CD4-positive, alpha-beta T cell treated with Interleukin-4 for 1 hour (primary cell): ENCODE data around the gene ARHGEF1.
A peak's percentile ranks its signal among the peaks of the same experiment; 100 is the strongest.

Experiments
- DNase-seq, 2 donors: peaks; one replicate each; pipeline ENCODE4 v3.0.0-alpha.2; 2020 to 2022

Gene ARHGEF1

GRCh38 chr19:41920882-41921576 lies 38.0 kb downstream of the ARHGEF1 start:
- no peak for DNase-seq

GRCh38 chr19:41921577-41922576 lies 38.9 kb downstream of the ARHGEF1 start:
- DNase-seq: no peak

DNA sequence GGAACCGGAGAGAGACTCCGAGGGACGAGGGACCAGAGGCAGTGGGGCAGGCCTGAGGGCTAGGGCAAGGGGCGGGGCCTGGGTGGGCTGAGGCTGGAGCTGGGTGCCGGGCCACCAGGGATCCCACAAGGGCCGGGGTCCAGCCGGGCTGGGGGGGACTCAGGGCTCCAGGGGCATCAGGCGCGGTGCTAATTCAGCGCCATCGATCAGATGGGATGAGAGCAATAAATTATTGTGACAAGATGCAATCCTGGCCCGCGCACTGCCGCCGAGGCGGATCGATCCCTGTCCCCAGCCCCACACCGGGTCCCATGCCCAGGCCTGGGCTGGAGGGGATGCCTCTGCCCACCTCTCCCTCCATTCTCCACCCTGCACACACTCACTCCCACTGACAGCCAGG lies 39.6 kb downstream of the ARHGEF1 start:
- no peak for DNase-seq

DNA sequence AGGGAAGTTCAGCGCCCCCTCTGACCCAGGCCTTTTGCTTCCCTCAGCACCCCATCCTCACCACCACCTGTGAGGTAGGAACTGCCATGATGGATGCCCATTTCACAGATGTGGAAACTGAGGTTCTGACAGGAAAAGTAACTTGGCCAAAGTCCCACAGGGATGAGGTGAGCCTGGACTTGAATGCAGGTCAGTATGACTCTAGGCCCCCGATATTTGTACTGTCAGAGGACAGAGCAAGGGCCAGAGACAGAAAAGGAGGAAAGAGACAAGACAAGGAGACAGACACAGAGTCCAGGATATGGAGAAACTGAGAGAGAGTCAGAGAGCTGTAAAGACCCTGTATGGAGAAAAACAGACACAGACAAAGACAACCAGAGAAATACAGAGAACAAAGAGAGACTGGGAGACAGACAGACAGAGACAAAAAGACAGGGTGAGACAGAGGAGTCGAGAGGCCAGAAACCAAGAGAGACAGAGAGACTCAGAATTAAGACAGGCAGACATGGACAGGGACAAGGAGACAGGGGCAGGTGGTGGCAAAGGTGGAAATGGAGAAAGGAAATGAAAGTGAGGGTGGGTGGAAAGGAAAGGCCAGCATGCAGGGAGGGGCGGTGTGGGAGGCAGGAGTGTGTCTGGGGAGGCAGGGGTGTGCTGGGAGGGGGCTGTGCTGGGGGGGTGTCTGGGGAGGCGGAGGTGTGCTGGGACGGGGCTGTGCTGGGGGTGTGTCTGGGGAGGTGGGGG lies 40.2 kb downstream of the ARHGEF1 start:
- no peak for DNase-seq

GRCh38 chr19:41924151-41925145 lies 41.5 kb downstream of the ARHGEF1 start:
- no peak for DNase-seq

DNA sequence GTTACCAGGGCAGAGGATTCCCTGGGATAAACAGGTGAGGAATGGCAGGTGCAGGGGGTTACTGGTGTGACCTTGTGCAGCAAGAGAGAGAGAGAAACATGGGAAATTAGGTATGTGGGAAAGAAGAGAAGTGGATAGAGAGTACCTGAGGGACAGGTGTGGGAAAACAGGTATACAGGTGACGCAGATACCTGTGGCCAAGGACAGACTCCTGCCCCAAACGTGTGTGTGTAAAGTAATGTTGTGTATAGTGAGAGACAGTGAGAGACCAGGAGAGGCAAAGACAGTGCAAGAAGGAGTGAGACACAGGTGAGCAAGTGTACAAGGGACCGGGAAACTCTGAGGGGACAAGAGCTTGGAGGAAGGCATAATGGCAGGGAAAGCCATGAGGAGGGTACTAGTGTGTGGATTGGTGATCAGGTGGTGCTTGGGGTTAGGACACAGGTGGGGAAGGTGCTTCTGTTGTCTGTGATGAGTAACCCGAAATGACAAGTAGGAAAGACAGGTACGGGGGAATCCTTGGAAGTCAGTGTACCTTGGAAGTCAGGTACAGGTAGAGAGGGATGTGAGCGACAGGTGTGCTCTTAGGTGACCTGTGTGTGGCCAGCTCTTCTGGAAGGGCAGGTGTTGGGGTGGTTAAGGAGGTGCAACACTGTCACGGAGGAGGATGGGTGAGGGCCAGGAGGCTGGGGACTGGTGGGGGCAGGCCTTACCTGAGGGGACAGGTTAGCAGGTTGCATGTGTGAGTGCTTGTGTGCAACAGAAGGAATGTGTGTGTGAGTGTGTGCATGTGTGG lies 42.4 kb downstream of the ARHGEF1 start:
- DNase-seq: no peak

GRCh38 chr19:41926028-41926762 lies 43.2 kb downstream of the ARHGEF1 start:
- no peak for DNase-seq

DNA sequence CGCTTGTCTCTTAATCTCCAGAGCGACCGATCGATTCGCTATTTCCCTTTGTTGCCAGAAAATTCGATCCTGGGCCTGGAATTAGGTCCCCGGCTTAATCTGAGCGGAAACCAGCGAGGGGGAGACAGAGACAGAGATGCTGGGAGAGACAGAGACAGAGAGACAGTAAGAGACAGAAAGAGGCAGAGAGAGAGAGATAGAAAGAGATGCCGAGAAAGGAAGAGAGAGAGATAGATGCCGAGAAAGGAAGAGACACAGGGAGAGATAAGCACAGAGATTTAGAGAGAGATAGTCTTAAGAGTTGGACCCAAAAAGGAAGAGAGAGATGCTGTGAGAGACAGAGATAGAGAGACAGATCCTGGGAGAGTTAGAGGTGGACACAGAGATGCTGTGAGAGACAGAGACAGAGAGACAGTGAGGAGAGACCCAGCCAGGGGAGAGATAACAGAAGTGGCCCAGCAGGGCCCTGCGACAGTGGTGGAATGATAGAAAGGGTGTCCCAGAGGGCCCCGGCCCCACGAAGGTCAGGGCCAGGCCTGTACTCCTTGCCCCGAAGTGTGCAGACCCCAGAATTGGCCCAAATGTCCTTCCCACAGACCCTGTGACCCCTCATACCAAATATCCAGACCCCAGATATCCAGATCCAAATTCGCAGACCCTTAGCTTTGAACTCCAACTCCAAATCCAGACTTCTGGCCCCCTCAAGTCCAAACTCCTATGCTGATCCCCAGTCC lies 43.9 kb downstream of the ARHGEF1 start:
- DNase-seq: no peak

- peak in 1 of 2 donors; percentile 42 for DNase-seq
These were observed 44.7 kb downstream of the ARHGEF1 start for GRCh38 chr19:41927497-41928192.

DNA sequence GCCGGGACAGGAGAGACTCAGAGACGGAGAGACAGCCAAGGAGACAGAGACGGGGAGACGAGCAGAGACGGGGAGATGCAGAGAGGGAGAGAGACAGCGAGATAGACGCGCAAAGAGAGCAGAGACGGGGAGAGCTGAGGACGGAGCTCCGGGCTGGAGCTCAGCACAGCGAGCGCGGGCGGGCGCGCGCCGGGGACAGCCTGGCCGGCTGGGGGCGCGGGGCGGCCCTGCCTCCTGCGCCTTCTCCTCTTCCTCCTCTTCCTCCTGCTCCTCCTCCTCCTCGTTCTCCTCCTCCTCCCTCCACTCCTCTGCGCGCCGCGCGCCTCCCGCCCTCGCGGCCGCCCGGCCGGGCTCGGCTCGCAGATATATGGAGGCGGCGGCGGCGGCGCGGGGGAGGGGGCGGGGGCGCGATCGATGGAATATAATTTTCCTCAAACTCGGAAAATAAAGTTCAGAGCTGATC lies 45.3 kb downstream of the ARHGEF1 start, which contains the start of gene ERFL:
Gene ERFL (minus strand): TSS at position 229 of the 463 bp plus-strand sequence. CDS start 15,530 bp downstream, outside the sequence.
- DNase-seq: no peak

GRCh38 chr19:41928754-41929535 lies 46.0 kb downstream of the ARHGEF1 start:
- DNase-seq: peak; percentile 53 to 55

DNA sequence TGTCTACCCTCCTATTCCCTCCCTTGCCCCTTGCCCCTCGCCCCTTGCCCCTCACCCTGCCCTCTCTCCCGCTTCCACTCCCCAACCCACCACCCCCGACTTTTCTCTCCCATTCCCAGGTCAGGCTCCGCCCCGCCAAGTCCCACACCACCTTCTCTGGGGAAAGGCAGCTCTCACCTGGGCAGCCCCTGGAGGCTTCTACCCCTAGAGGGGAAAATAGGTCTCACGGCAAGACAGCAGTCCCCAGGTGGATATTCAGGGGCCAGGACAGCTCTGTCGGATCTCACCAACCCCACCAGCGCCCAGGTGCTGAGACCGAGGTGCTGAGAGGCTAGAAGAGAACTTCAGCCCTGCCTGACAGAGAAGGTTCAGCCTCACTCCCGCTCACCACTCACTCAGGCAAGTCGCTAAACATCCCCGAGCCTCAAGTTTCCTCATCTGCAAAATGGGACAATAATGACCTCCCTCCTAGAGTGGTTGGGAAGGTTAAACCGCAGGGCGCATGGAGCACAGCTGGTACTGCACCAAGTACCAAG lies 46.6 kb downstream of the ARHGEF1 start:
- DNase-seq: no peak

GRCh38 chr19:41930322-41930722 lies 47.3 kb downstream of the ARHGEF1 start:
- DNase-seq: no peak

- DNase-seq: peak in 1 of 2 donors; percentile 44
These were observed 48.1 kb downstream of the ARHGEF1 start for GRCh38 chr19:41930926-41931592.

- DNase-seq: no peak
These were observed 49.3 kb downstream of the ARHGEF1 start for GRCh38 chr19:41932259-41932719.

DNA sequence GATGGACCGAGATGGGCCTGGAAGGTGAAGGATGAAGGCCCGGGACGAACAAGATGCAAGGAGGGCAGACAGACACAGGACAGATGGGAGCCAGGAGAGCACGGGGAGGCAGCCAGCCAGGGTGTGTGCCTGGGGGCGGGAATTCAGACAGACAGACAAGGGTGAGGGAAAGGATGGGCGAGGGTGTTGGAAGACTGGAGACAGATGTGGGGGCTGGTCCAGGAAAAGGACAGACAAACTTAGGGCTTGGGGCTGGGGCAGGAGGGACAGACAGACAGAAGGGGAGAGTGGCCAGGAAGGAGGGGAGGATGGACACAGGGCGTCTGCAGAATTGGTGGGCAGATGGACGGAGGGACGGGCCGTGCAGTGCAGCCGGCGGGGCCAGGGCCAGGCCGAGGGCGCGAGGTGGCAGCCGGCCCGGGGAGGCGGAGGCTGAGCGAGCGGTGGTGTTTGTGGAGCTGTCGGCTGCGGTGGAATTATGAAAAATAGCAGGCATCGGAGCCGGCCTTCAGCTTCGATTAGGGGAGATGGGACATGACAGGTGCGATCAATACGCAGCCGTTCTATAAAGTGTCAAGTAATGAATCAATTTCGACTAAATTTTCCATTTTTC lies 49.8 kb downstream of the ARHGEF1 start:
- DNase-seq: no peak
